H9 (cell line): Measurements from ENCODE around the gene C4orf17. TPM values are rescaled to one million over a fixed set of nuclear protein-coding genes. Genes with fewer than 3 reads are reported as not detected.

Experiments
- DNase-seq: peaks from one replicate; pipeline ENCODE4 v3.0.0-alpha.2; 2017
- H2AFZ ChIP-seq: one replicate; pipeline ENCODE4 v1.6.1; 2013; ENCODE audit warnings: mild to moderate bottlenecking, low read length, control low read depth, moderate library complexity
- H2AK5ac ChIP-seq: 2 replicates; pipeline ENCODE4 v1.6.1; 2013; ENCODE audit warnings: low read length, control low read depth, mixed read lengths; ENCODE audit not compliant: insufficient read length
- H2BK120ac ChIP-seq: one replicate; pipeline ENCODE4 v1.6.1; 2013; ENCODE audit warnings: low read depth, mild to moderate bottlenecking, low read length, control low read depth, inconsistent platforms; ENCODE audit not compliant: poor library complexity, severe bottlenecking
- H2BK12ac ChIP-seq: 2 replicates; pipeline ENCODE4 v1.6.1; 2013; ENCODE audit warnings: low read length, control low read depth, mixed read lengths, low read depth; ENCODE audit not compliant: insufficient read length
- H2BK15ac ChIP-seq: 2 replicates; pipeline ENCODE4 v1.6.1; 2013; ENCODE audit warnings: low read depth, low read length, control low read depth
- H2BK20ac ChIP-seq: one replicate; pipeline ENCODE4 v1.6.1; 2013; ENCODE audit warnings: low read depth, mild to moderate bottlenecking, low read length, control low read depth, inconsistent platforms; ENCODE audit not compliant: poor library complexity, severe bottlenecking
- H2BK5ac ChIP-seq: 2 replicates; pipeline ENCODE4 v1.6.1; 2013; ENCODE audit warnings: low read length, control low read depth, mixed read lengths; ENCODE audit not compliant: insufficient read length
- H3K14ac ChIP-seq: 2 replicates; pipeline ENCODE4 v1.6.1; 2013; ENCODE audit warnings: low read length, control low read depth; ENCODE audit not compliant: insufficient read depth
- H3K18ac ChIP-seq: 2 replicates; pipeline ENCODE4 v1.6.1; 2013; ENCODE audit warnings: low read depth, mild to moderate bottlenecking, mixed read lengths, low read length, control low read depth; ENCODE audit not compliant: insufficient read length
- H3K23ac ChIP-seq: 2 replicates; pipeline ENCODE4 v1.6.1; 2013; ENCODE audit warnings: low read length, control low read depth, mixed read lengths, low read depth; ENCODE audit not compliant: insufficient read length
- H3K23me2 ChIP-seq: 2 replicates; pipeline ENCODE4 v1.6.1; 2013; ENCODE audit warnings: low read depth, mild to moderate bottlenecking, mixed read lengths, low read length, control low read depth; ENCODE audit not compliant: insufficient read length, poor library complexity, severe bottlenecking
- H3K27ac ChIP-seq: 2 replicates; pipeline ENCODE4 v1.5.1; 2013; ENCODE audit warnings: low read length, control low read depth, mixed read lengths, low read depth; ENCODE audit not compliant: insufficient read length
- H3K27me3 ChIP-seq: 2 replicates; pipeline ENCODE4 v1.6.1; 2013; ENCODE audit warnings: low read length, control low read depth, inconsistent platforms; ENCODE audit not compliant: insufficient read depth
- H3K4ac ChIP-seq: 2 replicates; pipeline ENCODE4 v1.6.1; 2013; ENCODE audit warnings: low read depth, mild to moderate bottlenecking, control low read depth, inconsistent platforms, low read length, moderate library complexity
- H3K4me1 ChIP-seq: 2 replicates; pipeline ENCODE4 v1.6.1; 2013; ENCODE audit warnings: low read length, control low read depth, inconsistent platforms; ENCODE audit not compliant: insufficient read depth
- H3K4me2 ChIP-seq: 2 replicates; pipeline ENCODE4 v1.6.1; 2013; ENCODE audit warnings: low read length, control low read depth, mixed read lengths; ENCODE audit not compliant: insufficient read length, insufficient read depth
- H3K56ac ChIP-seq: 2 replicates; pipeline ENCODE4 v1.6.1; 2013; ENCODE audit warnings: low read depth, mild to moderate bottlenecking, mixed read lengths, low read length, control low read depth; ENCODE audit not compliant: insufficient read length
- H3K79me1 ChIP-seq: 2 replicates; pipeline ENCODE4 v1.6.1; 2013; ENCODE audit warnings: low read depth, mild to moderate bottlenecking, moderate library complexity, low read length, control low read depth, inconsistent platforms; ENCODE audit not compliant: insufficient read depth, poor library complexity, severe bottlenecking
- H3K79me2 ChIP-seq: 2 replicates; pipeline ENCODE4 v1.6.1; 2013; ENCODE audit warnings: low read length, control low read depth, inconsistent platforms; ENCODE audit not compliant: insufficient read depth
- H3K9ac ChIP-seq: 2 replicates; pipeline ENCODE4 v1.6.1; 2013; ENCODE audit warnings: low read length, control low read depth, mixed read lengths; ENCODE audit not compliant: insufficient read length; ENCODE audit errors: extremely low read depth
- H3K9me3 ChIP-seq: one replicate; pipeline ENCODE4 v1.6.1; 2013; ENCODE audit warnings: low read depth, low read length, inconsistent platforms; ENCODE audit not compliant: control insufficient read depth
- H3T11ph ChIP-seq: one replicate; pipeline ENCODE4 v1.6.1; 2013; ENCODE audit warnings: mild to moderate bottlenecking, low read length, control low read depth, inconsistent platforms
- H4K20me1 ChIP-seq: one replicate; pipeline ENCODE4 v1.6.1; 2013; ENCODE audit not compliant: control insufficient read depth, insufficient read length, insufficient read depth
- H4K5ac ChIP-seq: 2 replicates; pipeline ENCODE4 v1.6.1; 2013; ENCODE audit warnings: low read depth, mild to moderate bottlenecking, mixed read lengths, low read length, control low read depth; ENCODE audit not compliant: insufficient read length
- H4K8ac ChIP-seq: replicated peaks from 2 replicates; pipeline ENCODE4 v1.6.1; 2013; ENCODE audit warnings: low read length, control low read depth, mixed read lengths, low read depth; ENCODE audit not compliant: insufficient read length
- H4K91ac ChIP-seq: 2 replicates; pipeline ENCODE4 v1.6.1; 2013; ENCODE audit warnings: low read depth, mild to moderate bottlenecking, moderate library complexity, mixed read lengths, low read length, control low read depth; ENCODE audit not compliant: insufficient read length
- H3K27ac Mint-ChIP-seq, 3 experiments: 2 replicates in 2 of 3; 3 replicates in 1 of 3; pipeline ENCODE4 v1.8.0; 2020 to 2021; ENCODE audit warnings: mixed read lengths in 3 of 3, mild to moderate bottlenecking in 1 of 3, moderate library complexity in 1 of 3
- H3K27me3 Mint-ChIP-seq: 2 replicates; pipeline ENCODE4 v1.8.0; 2021; ENCODE audit warnings: low read depth, mild to moderate bottlenecking, moderate library complexity, mixed read lengths
- H3K36me3 Mint-ChIP-seq, 3 experiments: 2 replicates in 2 of 3; 3 replicates in 1 of 3; pipeline ENCODE4 v1.8.0; 2020 to 2021; ENCODE audit warnings: low read depth in 3 of 3, mixed read lengths in 3 of 3; ENCODE audit not compliant: insufficient read depth in 1 of 3
- H3K4me1 Mint-ChIP-seq, 2 experiments: 2 replicates each; pipeline ENCODE4 v1.8.0; 2020; ENCODE audit warnings: mixed read lengths in 2 of 2
- H3K4me3 Mint-ChIP-seq, 2 experiments: 2 replicates in 1 of 2; 3 replicates in 1 of 2; pipeline ENCODE4 v1.8.0; 2020 to 2021; ENCODE audit warnings: mild to moderate bottlenecking in 2 of 2, mixed read lengths in 2 of 2, moderate library complexity in 1 of 2
- H3K9me3 Mint-ChIP-seq, 2 experiments: 2 replicates in 1 of 2; 3 replicates in 1 of 2; pipeline ENCODE4 v1.8.0; 2020; ENCODE audit warnings: mild to moderate bottlenecking in 2 of 2, mixed read lengths in 2 of 2, moderate library complexity in 1 of 2
- WGBS: extraction: QIAGEN DNeasy Blood & Tissue Kit; methylation state at CpG from one replicate; pipeline ENCODE4 v1.1.7; 2013; ENCODE audit warnings: missing lambda C conversion rate, low lambda C conversion rate, mixed read lengths; ENCODE audit not compliant: insufficient read length; ENCODE audit errors: extremely low coverage; 5-methylcytosine and 5-hydroxymethylcytosine counted together
- total RNA-seq: library from RNA; stranded (reverse); gene quantifications from 2 replicates; pipeline ENCODE4 v1.2.1, GENCODE V29; 2021
- TF ChIP-seq, protein P1 (sequence below): fragments of 200-600 bp; sonication (generic); conservative IDR thresholded peaks from 3 replicates; pipeline ENCODE4 v1.8.0; 2021; ENCODE audit warnings: antibody characterized with exemption, mild to moderate bottlenecking

C4orf17 gene
- total RNA-seq, 1 experiment from 2014 or later: not detected

DNA sequence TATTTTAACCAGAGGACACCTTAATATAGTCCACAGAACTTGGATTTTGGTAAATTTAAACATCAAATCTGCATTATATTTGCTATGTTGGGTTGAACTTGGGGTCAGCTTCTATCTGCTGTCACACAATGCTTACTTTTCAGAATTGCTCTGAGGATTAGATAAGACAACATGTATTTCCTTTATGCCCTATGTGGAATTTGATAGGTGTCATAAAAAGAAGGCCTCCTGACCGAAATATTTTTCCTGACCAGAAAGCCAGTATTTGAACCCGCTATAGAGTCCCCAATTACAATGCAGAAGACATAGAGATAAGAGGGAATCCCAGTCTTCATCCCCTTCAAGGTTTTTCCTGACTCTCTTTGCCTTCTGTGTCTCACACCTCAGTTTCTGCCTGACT lies 67.9 kb downstream of the C4orf17 start:
- no peak overlapping the region for H3K4ac ChIP-seq
- H2AK5ac ChIP-seq: no peak overlapping the region
- no peaks in the 10 kb centered on the region for H3K27me3 ChIP-seq
- no peaks in the 10 kb centered on the region for H3K27me3 Mint-ChIP-seq
- H3K9me3 ChIP-seq: no peaks in the 10 kb centered on the region
- no peak overlapping the region for H2BK120ac ChIP-seq
- H3K9me3 Mint-ChIP-seq: no peaks in the 10 kb centered on the region
- H2BK15ac ChIP-seq: no peak overlapping the region
- H3K23me2 ChIP-seq: no peaks in the 10 kb centered on the region
- H3K56ac ChIP-seq: no peak overlapping the region
- no peak overlapping the region for H3K23ac ChIP-seq
- H4K20me1 ChIP-seq: no peaks in the 10 kb centered on the region
- no peak overlapping the region for H3K4me2 ChIP-seq
- H3K4me3 Mint-ChIP-seq: no peak overlapping the region
- H3K79me2 ChIP-seq: no peaks in the 10 kb centered on the region
- no peak overlapping the region for H4K91ac ChIP-seq
- H2AFZ ChIP-seq: no peak overlapping the region
- peaks cover 9 to 11% of the 10 kb centered on the region in 2 experiments for H3K4me1 Mint-ChIP-seq
- H3K4me1 ChIP-seq: no peaks in the 10 kb centered on the region; the same call in 1 of the 2 replicates
- DNase-seq: no peak
- no peak overlapping the region for H3K14ac ChIP-seq
- H3K9ac ChIP-seq: no peak overlapping the region
- TF ChIP-seq, protein P1, sequence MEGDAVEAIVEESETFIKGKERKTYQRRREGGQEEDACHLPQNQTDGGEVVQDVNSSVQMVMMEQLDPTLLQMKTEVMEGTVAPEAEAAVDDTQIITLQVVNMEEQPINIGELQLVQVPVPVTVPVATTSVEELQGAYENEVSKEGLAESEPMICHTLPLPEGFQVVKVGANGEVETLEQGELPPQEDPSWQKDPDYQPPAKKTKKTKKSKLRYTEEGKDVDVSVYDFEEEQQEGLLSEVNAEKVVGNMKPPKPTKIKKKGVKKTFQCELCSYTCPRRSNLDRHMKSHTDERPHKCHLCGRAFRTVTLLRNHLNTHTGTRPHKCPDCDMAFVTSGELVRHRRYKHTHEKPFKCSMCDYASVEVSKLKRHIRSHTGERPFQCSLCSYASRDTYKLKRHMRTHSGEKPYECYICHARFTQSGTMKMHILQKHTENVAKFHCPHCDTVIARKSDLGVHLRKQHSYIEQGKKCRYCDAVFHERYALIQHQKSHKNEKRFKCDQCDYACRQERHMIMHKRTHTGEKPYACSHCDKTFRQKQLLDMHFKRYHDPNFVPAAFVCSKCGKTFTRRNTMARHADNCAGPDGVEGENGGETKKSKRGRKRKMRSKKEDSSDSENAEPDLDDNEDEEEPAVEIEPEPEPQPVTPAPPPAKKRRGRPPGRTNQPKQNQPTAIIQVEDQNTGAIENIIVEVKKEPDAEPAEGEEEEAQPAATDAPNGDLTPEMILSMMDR: no peak
- H3K79me1 ChIP-seq: no peaks in the 10 kb centered on the region
- H2BK12ac ChIP-seq: no peak overlapping the region
- no peaks in the 10 kb centered on the region for H3K36me3 Mint-ChIP-seq
- WGBS: no CpG with 5 or more reads among the region's 2 CpGs
- no peak overlapping the region for H3K27ac Mint-ChIP-seq
- H4K8ac ChIP-seq: no peak overlapping the region
- H2BK20ac ChIP-seq: no peak overlapping the region
- H2BK5ac ChIP-seq: no peak overlapping the region
- no peak overlapping the region for H3K27ac ChIP-seq
- H3T11ph ChIP-seq: no peak overlapping the region
- H3K18ac ChIP-seq: no peak overlapping the region
- no peak overlapping the region for H4K5ac ChIP-seq
